ENCODE results near the gene IER5L. TPM values are rescaled to one million over a fixed set of nuclear protein-coding genes. Genes with fewer than 3 reads are reported as not detected.

The IER5L gene
- total RNA-seq, 2 donors from 2014 or later, result 6.8 to 8.1 TPM

DNA sequence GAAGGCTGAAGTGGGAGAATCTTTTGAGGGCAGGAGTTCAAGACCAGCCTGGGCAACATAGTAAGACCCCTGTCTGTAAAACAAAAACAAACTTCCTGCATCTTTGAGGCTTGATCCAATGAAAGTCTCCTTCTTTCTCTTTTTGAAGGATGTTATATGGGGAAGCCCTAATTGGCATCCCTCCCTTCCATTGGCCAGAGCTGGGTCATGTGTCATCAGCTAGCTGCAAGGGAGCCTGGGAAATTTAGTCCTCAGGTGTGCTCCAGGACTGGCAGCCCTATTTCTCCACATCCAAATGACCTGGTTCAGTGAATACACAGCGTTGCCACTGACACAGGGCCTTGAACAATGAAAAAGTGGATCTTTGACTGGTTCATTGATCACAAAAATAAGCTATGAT is 9.0 kb upstream of the IER5L start:
- peaks cover 13% of the 10 kb centered on the region for H3K4me1 ChIP-seq (ENCODE audit: control insufficient read depth, insufficient read depth, low read length)
- Mint-ChIP-seq H3K4me1 (peaks cover 24% of the 10 kb centered on the region), H3K9me3 (peaks cover 3% of the 10 kb centered on the region), H3K4me3 (no peak overlapping the region), H3K36me3 (ENCODE audit: low read depth) (no peaks in the 10 kb centered on the region), H3K27ac (no peak overlapping the region), H3K27me3 (ENCODE audit: insufficient read depth) (peaks cover 54% of the 10 kb centered on the region)
- WGBS, 2 experiments (ENCODE audit: insufficient coverage in 1 of 2, insufficient read length in 1 of 2), result 80 to 95% methylated on average over 1 of the region's 1 CpG
- no peak overlapping the region for H3K27ac ChIP-seq (ENCODE audit: low read depth, low read length)
- DNase-seq, result no peak
- TF ChIP-seq, protein P1, sequence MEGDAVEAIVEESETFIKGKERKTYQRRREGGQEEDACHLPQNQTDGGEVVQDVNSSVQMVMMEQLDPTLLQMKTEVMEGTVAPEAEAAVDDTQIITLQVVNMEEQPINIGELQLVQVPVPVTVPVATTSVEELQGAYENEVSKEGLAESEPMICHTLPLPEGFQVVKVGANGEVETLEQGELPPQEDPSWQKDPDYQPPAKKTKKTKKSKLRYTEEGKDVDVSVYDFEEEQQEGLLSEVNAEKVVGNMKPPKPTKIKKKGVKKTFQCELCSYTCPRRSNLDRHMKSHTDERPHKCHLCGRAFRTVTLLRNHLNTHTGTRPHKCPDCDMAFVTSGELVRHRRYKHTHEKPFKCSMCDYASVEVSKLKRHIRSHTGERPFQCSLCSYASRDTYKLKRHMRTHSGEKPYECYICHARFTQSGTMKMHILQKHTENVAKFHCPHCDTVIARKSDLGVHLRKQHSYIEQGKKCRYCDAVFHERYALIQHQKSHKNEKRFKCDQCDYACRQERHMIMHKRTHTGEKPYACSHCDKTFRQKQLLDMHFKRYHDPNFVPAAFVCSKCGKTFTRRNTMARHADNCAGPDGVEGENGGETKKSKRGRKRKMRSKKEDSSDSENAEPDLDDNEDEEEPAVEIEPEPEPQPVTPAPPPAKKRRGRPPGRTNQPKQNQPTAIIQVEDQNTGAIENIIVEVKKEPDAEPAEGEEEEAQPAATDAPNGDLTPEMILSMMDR (conservative IDR thresholded peaks at IDR 0.05), result no peak
- H3K4me3 ChIP-seq (ENCODE audit: low read length), result no peak overlapping the region
- H3K9me3 ChIP-seq (ENCODE audit: control insufficient read depth, low read length), result peaks cover 5% of the 10 kb centered on the region
- peaks cover 4% of the 10 kb centered on the region for H3K27me3 ChIP-seq (ENCODE audit: control insufficient read depth, insufficient read depth, low read length, poor library complexity, severe bottlenecking)
- H3K9ac ChIP-seq (ENCODE audit: extremely low read depth, low read length, poor library complexity, severe bottlenecking), result no peak overlapping the region
- no peaks in the 10 kb centered on the region for H3K36me3 ChIP-seq (ENCODE audit: control insufficient read depth, insufficient read depth, low read length)

DNA sequence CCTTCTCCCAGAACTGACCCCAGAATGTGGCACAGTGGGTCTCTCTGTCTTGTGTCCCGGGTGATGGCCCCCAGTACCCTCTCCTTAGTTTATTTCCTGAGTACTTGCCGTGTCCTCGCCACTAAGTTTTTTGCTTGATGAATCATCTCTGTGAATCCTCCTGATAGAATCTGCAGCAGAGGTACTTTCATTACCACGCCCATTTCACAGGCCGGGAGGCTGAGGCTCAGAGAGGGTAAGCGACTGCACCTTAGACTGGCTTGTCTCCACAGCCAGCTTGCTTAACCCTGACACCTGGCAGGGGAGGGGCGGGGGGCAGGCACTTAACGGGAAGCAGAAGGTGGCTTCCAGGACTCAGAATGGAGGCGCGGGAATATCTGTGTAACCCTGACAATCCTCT is 7.9 kb upstream of the IER5L start:
- WGBS, 2 experiments (ENCODE audit: insufficient coverage in 1 of 2, insufficient read length in 1 of 2), result 88 to 100% methylated on average over 7 to 10 of the region's 10 CpGs
- peaks cover 34% of the 10 kb centered on the region for H3K4me1 Mint-ChIP-seq

GRCh38 chr9:129185402-129185801 is 7.3 kb upstream of the IER5L start:
- Histone ChIP-seq H3K9ac (ENCODE audit: extremely low read depth, low read length, poor library complexity, severe bottlenecking) (no peak overlapping the region), H3K27ac (ENCODE audit: low read depth, low read length) (no peak overlapping the region), H3K36me3 (ENCODE audit: control insufficient read depth, insufficient read depth, low read length) (no peaks in the 10 kb centered on the region), H3K27me3 (ENCODE audit: control insufficient read depth, insufficient read depth, low read length, poor library complexity, severe bottlenecking) (peaks cover 21% of the 10 kb centered on the region), H3K4me1 (ENCODE audit: control insufficient read depth, insufficient read depth, low read length) (peaks cover 14% of the 10 kb centered on the region), H3K9me3 (ENCODE audit: control insufficient read depth, low read length) (peaks cover 5% of the 10 kb centered on the region), H3K4me3 (ENCODE audit: low read length) (no peak overlapping the region)
- TF ChIP-seq, protein P1 (conservative IDR thresholded peaks at IDR 0.05), result no peak
- Mint-ChIP-seq H3K36me3 (ENCODE audit: low read depth) (no peaks in the 10 kb centered on the region), H3K27me3 (ENCODE audit: insufficient read depth) (peaks cover 63% of the 10 kb centered on the region), H3K4me3 (no peak overlapping the region), H3K9me3 (no peaks in the 10 kb centered on the region), H3K4me1 (peaks cover 36% of the 10 kb centered on the region), H3K27ac (no peak overlapping the region)
- WGBS, 2 experiments (ENCODE audit: insufficient coverage in 1 of 2, insufficient read length in 1 of 2), result 80 to 93% methylated on average over 1 to 6 of the region's 6 CpGs
- DNase-seq, result no peak

More for the DNA sequence above, 7.9 kb upstream of the IER5L start:
- TF ChIP-seq, protein P1 (conservative IDR thresholded peaks at IDR 0.05), result no peak
- H3K4me3 Mint-ChIP-seq, result no peak overlapping the region
- H3K9me3 ChIP-seq (ENCODE audit: control insufficient read depth, low read length), result peaks cover 5% of the 10 kb centered on the region
- H3K27ac Mint-ChIP-seq, result no peak overlapping the region
- no peaks in the 10 kb centered on the region for H3K9me3 Mint-ChIP-seq
- peaks cover 62% of the 10 kb centered on the region for H3K27me3 Mint-ChIP-seq (ENCODE audit: insufficient read depth)
- H3K27ac ChIP-seq (ENCODE audit: low read depth, low read length), result no peak overlapping the region
- no peak overlapping the region for H3K9ac ChIP-seq (ENCODE audit: extremely low read depth, low read length, poor library complexity, severe bottlenecking)
- no peak overlapping the region for H3K4me3 ChIP-seq (ENCODE audit: low read length)
- peaks cover 15% of the 10 kb centered on the region for H3K27me3 ChIP-seq (ENCODE audit: control insufficient read depth, insufficient read depth, low read length, poor library complexity, severe bottlenecking)
- no peaks in the 10 kb centered on the region for H3K36me3 ChIP-seq (ENCODE audit: control insufficient read depth, insufficient read depth, low read length)
- no peaks in the 10 kb centered on the region for H3K36me3 Mint-ChIP-seq (ENCODE audit: low read depth)
- H3K4me1 ChIP-seq (ENCODE audit: control insufficient read depth, insufficient read depth, low read length), result peaks cover 14% of the 10 kb centered on the region
- DNase-seq, result no peak

Measured in endodermal cell (in vitro differentiated cells).